ENCODE results near the gene RALBP1. TPM values are rescaled to one million over a fixed set of nuclear protein-coding genes. Genes with fewer than 3 reads are reported as not detected.

Gene RALBP1
- polyA plus RNA-seq, 1 donor from 2014 or later: 30.0 TPM

DNA sequence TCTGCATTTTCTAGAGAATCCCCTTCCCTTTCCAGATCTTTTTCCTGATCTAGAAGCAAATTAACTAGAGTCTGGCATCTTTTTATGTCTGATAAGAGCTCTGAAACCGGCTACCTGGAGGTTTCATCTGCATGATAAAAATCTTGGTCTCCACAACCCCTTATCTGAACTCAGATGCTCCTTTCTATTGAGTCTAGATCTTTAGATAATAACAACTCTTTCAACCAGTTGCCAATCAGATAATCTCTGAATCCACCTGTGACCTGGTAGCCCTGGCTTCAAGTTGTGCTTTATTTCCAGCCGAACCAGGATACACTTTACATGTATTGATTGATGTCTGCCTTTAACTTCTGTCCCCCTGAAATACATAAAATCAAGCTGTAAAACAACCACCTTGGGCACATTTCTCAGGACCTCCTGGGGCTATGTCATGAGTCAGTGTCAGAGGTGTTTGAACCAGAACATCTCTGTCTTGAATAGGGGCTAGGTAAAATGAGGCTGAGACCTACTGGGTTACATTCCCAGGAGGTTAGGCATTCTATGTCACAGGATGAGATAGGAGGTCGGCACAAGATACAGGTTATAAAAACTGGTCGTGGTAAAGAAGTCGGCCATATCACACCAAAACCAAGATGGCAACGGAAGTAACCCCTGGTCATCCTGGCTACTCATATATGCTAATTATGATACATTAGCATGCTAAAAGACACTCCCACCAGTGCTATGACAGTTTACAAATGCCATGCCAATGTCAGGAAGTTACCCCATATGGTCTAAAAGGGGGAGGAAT is 20.8 kb downstream of the RALBP1 start:
- no peaks in the 10 kb centered on the region for H4K20me1 ChIP-seq (ENCODE audit: insufficient read depth)
- no peaks in the 10 kb centered on the region for H3K36me3 ChIP-seq (ENCODE audit: insufficient read depth, low read length)
- TF ChIP-seq, protein P1, sequence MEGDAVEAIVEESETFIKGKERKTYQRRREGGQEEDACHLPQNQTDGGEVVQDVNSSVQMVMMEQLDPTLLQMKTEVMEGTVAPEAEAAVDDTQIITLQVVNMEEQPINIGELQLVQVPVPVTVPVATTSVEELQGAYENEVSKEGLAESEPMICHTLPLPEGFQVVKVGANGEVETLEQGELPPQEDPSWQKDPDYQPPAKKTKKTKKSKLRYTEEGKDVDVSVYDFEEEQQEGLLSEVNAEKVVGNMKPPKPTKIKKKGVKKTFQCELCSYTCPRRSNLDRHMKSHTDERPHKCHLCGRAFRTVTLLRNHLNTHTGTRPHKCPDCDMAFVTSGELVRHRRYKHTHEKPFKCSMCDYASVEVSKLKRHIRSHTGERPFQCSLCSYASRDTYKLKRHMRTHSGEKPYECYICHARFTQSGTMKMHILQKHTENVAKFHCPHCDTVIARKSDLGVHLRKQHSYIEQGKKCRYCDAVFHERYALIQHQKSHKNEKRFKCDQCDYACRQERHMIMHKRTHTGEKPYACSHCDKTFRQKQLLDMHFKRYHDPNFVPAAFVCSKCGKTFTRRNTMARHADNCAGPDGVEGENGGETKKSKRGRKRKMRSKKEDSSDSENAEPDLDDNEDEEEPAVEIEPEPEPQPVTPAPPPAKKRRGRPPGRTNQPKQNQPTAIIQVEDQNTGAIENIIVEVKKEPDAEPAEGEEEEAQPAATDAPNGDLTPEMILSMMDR (IDR thresholded peaks at IDR 0.05; ENCODE audit: poor library complexity, severe bottlenecking): no peak
- TF ChIP-seq POLR2AphosphoS5 (IDR thresholded peaks at IDR 0.05): no peak
- TF ChIP-seq TAF1 (IDR thresholded peaks at IDR 0.05; ENCODE audit: low read depth): no peak
- TF ChIP-seq EZH2 (IDR thresholded peaks at IDR 0.05; ENCODE audit: borderline replicate concordance, insufficient read depth, low read length, poor library complexity, severe bottlenecking): no peak
- TF ChIP-seq SMC3 (conservative IDR thresholded peaks at IDR 0.05; ENCODE audit: poor library complexity): no peak
- TF ChIP-seq, protein P2, sequence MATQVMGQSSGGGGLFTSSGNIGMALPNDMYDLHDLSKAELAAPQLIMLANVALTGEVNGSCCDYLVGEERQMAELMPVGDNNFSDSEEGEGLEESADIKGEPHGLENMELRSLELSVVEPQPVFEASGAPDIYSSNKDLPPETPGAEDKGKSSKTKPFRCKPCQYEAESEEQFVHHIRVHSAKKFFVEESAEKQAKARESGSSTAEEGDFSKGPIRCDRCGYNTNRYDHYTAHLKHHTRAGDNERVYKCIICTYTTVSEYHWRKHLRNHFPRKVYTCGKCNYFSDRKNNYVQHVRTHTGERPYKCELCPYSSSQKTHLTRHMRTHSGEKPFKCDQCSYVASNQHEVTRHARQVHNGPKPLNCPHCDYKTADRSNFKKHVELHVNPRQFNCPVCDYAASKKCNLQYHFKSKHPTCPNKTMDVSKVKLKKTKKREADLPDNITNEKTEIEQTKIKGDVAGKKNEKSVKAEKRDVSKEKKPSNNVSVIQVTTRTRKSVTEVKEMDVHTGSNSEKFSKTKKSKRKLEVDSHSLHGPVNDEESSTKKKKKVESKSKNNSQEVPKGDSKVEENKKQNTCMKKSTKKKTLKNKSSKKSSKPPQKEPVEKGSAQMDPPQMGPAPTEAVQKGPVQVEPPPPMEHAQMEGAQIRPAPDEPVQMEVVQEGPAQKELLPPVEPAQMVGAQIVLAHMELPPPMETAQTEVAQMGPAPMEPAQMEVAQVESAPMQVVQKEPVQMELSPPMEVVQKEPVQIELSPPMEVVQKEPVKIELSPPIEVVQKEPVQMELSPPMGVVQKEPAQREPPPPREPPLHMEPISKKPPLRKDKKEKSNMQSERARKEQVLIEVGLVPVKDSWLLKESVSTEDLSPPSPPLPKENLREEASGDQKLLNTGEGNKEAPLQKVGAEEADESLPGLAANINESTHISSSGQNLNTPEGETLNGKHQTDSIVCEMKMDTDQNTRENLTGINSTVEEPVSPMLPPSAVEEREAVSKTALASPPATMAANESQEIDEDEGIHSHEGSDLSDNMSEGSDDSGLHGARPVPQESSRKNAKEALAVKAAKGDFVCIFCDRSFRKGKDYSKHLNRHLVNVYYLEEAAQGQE (IDR thresholded peaks at IDR 0.05; ENCODE audit: borderline replicate concordance): no peak
- TF ChIP-seq RAD21 (conservative IDR thresholded peaks at IDR 0.05): no peak
- TF ChIP-seq EP300 (conservative IDR thresholded peaks at IDR 0.05; ENCODE audit: poor library complexity, severe bottlenecking): no peak
- no peak for TF ChIP-seq MXI1 (conservative IDR thresholded peaks at IDR 0.05; ENCODE audit: poor library complexity, severe bottlenecking)
- no peak overlapping the region for H3K4me3 ChIP-seq (ENCODE audit: low read length)
- H3K9ac ChIP-seq (ENCODE audit: low read length): no peak overlapping the region
- no peak overlapping the region for H2AFZ ChIP-seq (ENCODE audit: low read depth, low read length)
- H3K79me2 ChIP-seq (replicated peaks; ENCODE audit: insufficient read depth, low read length): peaks cover 13% of the 10 kb centered on the region
- H3K4me2 ChIP-seq (ENCODE audit: low read length): no peak overlapping the region
- H3K9me2 ChIP-seq (ENCODE audit: insufficient read depth, low read length): no peaks in the 10 kb centered on the region
- H3K27me3 ChIP-seq (ENCODE audit: insufficient read depth, low read depth, low read length): no peaks in the 10 kb centered on the region
- H3F3A ChIP-seq (ENCODE audit: insufficient read depth, low read length, poor library complexity, severe bottlenecking): no peaks in the 10 kb centered on the region
- peaks cover 8% of the 10 kb centered on the region for H3K9me3 ChIP-seq (ENCODE audit: low read length)
- no peak overlapping the region for H3K27ac ChIP-seq (ENCODE audit: low read length)

DNA sequence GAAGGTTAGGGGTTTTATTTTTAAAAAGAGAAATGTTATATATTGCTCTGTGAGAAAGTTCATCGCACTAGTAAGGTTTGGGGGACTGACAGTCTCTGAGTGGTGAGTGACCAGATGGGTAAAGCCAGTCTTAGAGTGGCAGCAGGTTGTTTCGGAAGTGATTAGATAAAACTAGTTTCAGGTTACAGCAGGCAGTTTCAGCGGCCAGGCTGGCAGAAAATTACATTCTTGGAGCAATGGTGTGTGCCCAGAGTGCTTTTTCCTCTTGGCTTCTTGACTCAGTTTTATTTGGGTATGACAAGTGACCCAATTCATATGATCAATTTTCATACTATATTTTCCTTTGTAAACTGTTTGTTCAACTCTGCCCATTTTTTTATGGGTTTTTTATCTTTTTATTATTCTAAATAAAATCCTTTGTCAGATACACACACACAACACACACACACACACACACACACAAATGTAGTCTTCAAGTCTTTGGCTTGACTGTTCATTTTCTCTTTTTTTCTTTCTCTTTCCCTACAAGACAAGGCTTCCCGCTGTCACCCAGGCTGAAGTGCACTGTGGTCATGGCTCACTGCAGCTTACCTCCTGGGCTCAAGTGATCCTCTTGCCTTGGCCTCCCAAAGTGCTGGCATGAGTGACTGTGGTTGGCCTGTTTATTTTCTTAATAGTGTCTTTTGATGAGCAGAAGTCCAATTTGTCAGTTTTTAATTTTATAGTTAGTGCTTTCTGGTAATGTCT is 30.9 kb downstream of the RALBP1 start:
- no peak overlapping the region for H2AFZ ChIP-seq (ENCODE audit: low read depth, low read length)
- H3K27me3 ChIP-seq (ENCODE audit: insufficient read depth, low read depth, low read length): no peaks in the 10 kb centered on the region
- H3K36me3 ChIP-seq (ENCODE audit: insufficient read depth, low read length): no peaks in the 10 kb centered on the region
- no peaks in the 10 kb centered on the region for H3K9me2 ChIP-seq (ENCODE audit: insufficient read depth, low read length)
- no peak overlapping the region for H3K4me3 ChIP-seq (ENCODE audit: low read length)
- H4K20me1 ChIP-seq (ENCODE audit: insufficient read depth): no peaks in the 10 kb centered on the region
- TF ChIP-seq, protein P2 (IDR thresholded peaks at IDR 0.05; ENCODE audit: borderline replicate concordance): no peak
- TF ChIP-seq EP300 (conservative IDR thresholded peaks at IDR 0.05; ENCODE audit: poor library complexity, severe bottlenecking) (no peak), SMC3 (conservative IDR thresholded peaks at IDR 0.05; ENCODE audit: poor library complexity) (no peak), EZH2 (IDR thresholded peaks at IDR 0.05; ENCODE audit: borderline replicate concordance, insufficient read depth, low read length, poor library complexity, severe bottlenecking) (no peak), MXI1 (conservative IDR thresholded peaks at IDR 0.05; ENCODE audit: poor library complexity, severe bottlenecking) (no peak), RAD21 (conservative IDR thresholded peaks at IDR 0.05) (no peak), POLR2AphosphoS5 (IDR thresholded peaks at IDR 0.05) (no peak)
- no peak overlapping the region for H3K27ac ChIP-seq (ENCODE audit: low read length)
- H3K4me2 ChIP-seq (ENCODE audit: low read length): no peak overlapping the region
- H3K9me3 ChIP-seq (ENCODE audit: low read length): no peaks in the 10 kb centered on the region
- H3K79me2 ChIP-seq (replicated peaks; ENCODE audit: insufficient read depth, low read length): peaks cover 15% of the 10 kb centered on the region
- no peaks in the 10 kb centered on the region for H3F3A ChIP-seq (ENCODE audit: insufficient read depth, low read length, poor library complexity, severe bottlenecking)
- no peak overlapping the region for H3K9ac ChIP-seq (ENCODE audit: low read length)
